Mesenchymal stem cell (in vitro differentiated cells and primary cell): ENCODE measurements around the gene HOXC4.

Source experiments
- DNase-seq: peaks from one replicate; pipeline ENCODE4 v3.0.0-alpha.2; 2013
- H2AFZ ChIP-seq: one replicate; pipeline ENCODE4 v1.6.1; 2013; ENCODE audit warnings: low read depth, mild to moderate bottlenecking, control low read depth, inconsistent platforms, low read length, moderate library complexity
- H2AK5ac ChIP-seq: 2 replicates; pipeline ENCODE4 v1.6.1; 2013; ENCODE audit warnings: low read length, moderate library complexity, mild to moderate bottlenecking, inconsistent platforms; ENCODE audit not compliant: severe bottlenecking
- H2BK120ac ChIP-seq: one replicate; pipeline ENCODE4 v1.6.1; 2013; ENCODE audit warnings: low read depth, mild to moderate bottlenecking, inconsistent platforms, low read length, moderate library complexity
- H2BK12ac ChIP-seq, 2 experiments: one replicate each; pipeline ENCODE4 v1.6.1; 2013; ENCODE audit warnings: inconsistent platforms in 2 of 2, low read length in 2 of 2, mild to moderate bottlenecking in 2 of 2, moderate library complexity in 2 of 2, control low read depth in 1 of 2
- H2BK15ac ChIP-seq: one replicate; pipeline ENCODE4 v1.6.1; 2013; ENCODE audit warnings: mild to moderate bottlenecking, low read depth, inconsistent platforms; ENCODE audit not compliant: poor library complexity, severe bottlenecking
- H2BK5ac ChIP-seq: 2 replicates; pipeline ENCODE4 v1.6.1; 2013; ENCODE audit warnings: low read depth, mild to moderate bottlenecking, low read length, control low read depth, inconsistent platforms; ENCODE audit not compliant: poor library complexity, severe bottlenecking
- H3K14ac ChIP-seq, 2 experiments: one replicate each; pipeline ENCODE4 v1.6.1; 2013; ENCODE audit warnings: inconsistent platforms in 2 of 2, low read length in 2 of 2, control low read depth in 1 of 2, mild to moderate bottlenecking in 1 of 2, moderate library complexity in 1 of 2
- H3K18ac ChIP-seq, 2 experiments: one replicate each; pipeline ENCODE4 v1.6.1; 2013; ENCODE audit warnings: inconsistent platforms in 2 of 2, low read length in 2 of 2, control low read depth in 1 of 2, low read depth in 1 of 2, mild to moderate bottlenecking in 1 of 2
- H3K23ac ChIP-seq, 2 experiments: one replicate each; pipeline ENCODE4 v1.6.1; 2013; ENCODE audit warnings: inconsistent platforms in 2 of 2, low read length in 2 of 2, mild to moderate bottlenecking in 2 of 2, moderate library complexity in 2 of 2, control low read depth in 1 of 2
- H3K27ac ChIP-seq: 2 replicates; pipeline ENCODE4 v1.5.1; 2013; ENCODE audit warnings: mild to moderate bottlenecking, moderate library complexity, low read length, control low read depth, inconsistent platforms; ENCODE audit not compliant: poor library complexity, severe bottlenecking
- H3K27me3 ChIP-seq, 2 experiments: 2 replicates each; pipeline versions ENCODE4 v1.6.1 to v1.7.0; 2013; ENCODE audit warnings: low read length in 2 of 2, mild to moderate bottlenecking in 2 of 2, moderate library complexity in 2 of 2, control low read depth in 1 of 2, inconsistent platforms in 1 of 2; ENCODE audit not compliant: control insufficient read depth in 1 of 2, insufficient read depth in 1 of 2
- H3K36me3 ChIP-seq, 2 experiments: 2 replicates each; pipeline versions ENCODE4 v1.6.1 to v1.7.0; 2013; ENCODE audit warnings: low read length in 2 of 2, control low read depth in 1 of 2, inconsistent platforms in 1 of 2, low read depth in 1 of 2, mild to moderate bottlenecking in 1 of 2; ENCODE audit not compliant: insufficient read depth in 2 of 2, control insufficient read depth in 1 of 2
- H3K4ac ChIP-seq, 2 experiments: one replicate each; pipeline ENCODE4 v1.6.1; 2013; ENCODE audit warnings: inconsistent platforms in 2 of 2, low read length in 2 of 2, mild to moderate bottlenecking in 2 of 2, moderate library complexity in 2 of 2, control low read depth in 1 of 2, low read depth in 1 of 2
- H3K4me1 ChIP-seq: 2 replicates; pipeline ENCODE4 v1.6.1; 2013; ENCODE audit warnings: low read depth, low read length, control low read depth; ENCODE audit not compliant: control insufficient read depth, insufficient read depth
- H3K4me2 ChIP-seq: 2 replicates; pipeline ENCODE4 v1.6.1; 2013; ENCODE audit warnings: low read length, mild to moderate bottlenecking, inconsistent platforms; ENCODE audit not compliant: poor library complexity, severe bottlenecking
- H3K4me3 ChIP-seq, 2 experiments: 2 replicates each; pipeline versions ENCODE4 v1.5.1 to v1.7.0; 2013; ENCODE audit warnings: low read length in 2 of 2, mild to moderate bottlenecking in 2 of 2, control low read depth in 1 of 2, low read depth in 1 of 2; ENCODE audit not compliant: insufficient read depth in 1 of 2
- H3K79me1 ChIP-seq: replicated peaks from 2 replicates; pipeline ENCODE4 v1.6.1; 2013; ENCODE audit warnings: mild to moderate bottlenecking, control low read depth, low read length, inconsistent platforms; ENCODE audit not compliant: poor library complexity, severe bottlenecking
- H3K9ac ChIP-seq: 2 replicates; pipeline ENCODE4 v1.7.0; 2013; ENCODE audit warnings: mild to moderate bottlenecking, low read length, moderate library complexity
- H3K9me3 ChIP-seq: 2 replicates; pipeline ENCODE4 v1.7.0; 2013; ENCODE audit warnings: mild to moderate bottlenecking, low read length; ENCODE audit not compliant: control insufficient read depth
- H4K8ac ChIP-seq: one replicate; pipeline ENCODE4 v1.6.1; 2013; ENCODE audit warnings: inconsistent platforms, mild to moderate bottlenecking, low read length, moderate library complexity
- H4K91ac ChIP-seq: one replicate; pipeline ENCODE4 v1.6.1; 2013; ENCODE audit warnings: mild to moderate bottlenecking, low read length, inconsistent platforms
- WGBS: methylation state at CpG from one replicate; pipeline ENCODE4 v1.1.7; 2013; ENCODE audit warnings: mixed read lengths; 5-methylcytosine and 5-hydroxymethylcytosine counted together

HOXC4 gene

DNA sequence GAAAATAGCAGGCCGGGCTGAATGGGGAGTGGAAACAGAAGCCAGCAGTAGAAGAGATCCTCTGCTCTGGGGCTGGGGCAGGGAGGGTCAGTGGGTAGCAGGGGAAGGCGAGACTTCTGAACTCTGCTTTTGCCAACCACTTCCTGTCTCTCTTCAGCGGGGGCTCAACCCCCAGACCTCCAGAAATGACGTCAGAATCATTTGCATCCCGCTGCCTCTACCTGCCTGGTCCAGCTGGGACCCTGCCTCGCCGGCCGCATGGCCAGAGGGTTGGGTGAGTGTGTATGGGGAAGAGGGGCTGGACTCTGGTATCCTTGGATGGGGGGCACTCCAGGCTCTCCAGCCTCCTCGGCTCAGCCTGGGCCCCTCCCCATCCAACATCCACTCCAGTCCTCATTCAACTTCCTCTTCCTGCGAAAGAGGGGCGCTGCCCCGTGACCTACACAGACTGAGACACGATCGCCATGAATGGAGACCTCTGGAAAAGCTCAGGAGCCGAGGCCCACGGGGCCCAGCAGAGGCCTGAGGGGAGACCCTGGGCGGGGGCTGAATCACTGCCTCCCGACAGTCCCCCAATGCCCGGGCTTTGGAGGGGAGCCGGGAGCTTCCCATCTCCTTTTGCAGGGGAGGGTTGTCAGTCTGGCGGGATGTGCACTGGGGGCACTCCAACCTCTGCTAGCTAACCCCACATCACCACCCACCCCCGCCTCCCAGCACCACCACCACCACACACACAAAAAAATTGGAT is 458 bp upstream of the HOXC4 start:
- no peak for DNase-seq
- Histone ChIP-seq H3K18ac (no peak overlapping the region), H3K27me3 (peaks cover 0 to 21% of the 10 kb centered on the region in 2 experiments), H3K36me3 (peaks cover 21 to 34% of the 10 kb centered on the region in 2 experiments), H3K9me3 (no peaks in the 10 kb centered on the region), H3K4ac (no peak overlapping the region), H2BK120ac (no peak overlapping the region), H4K91ac (no peak overlapping the region), H2BK12ac (no peak overlapping the region), H2AFZ (no peak overlapping the region), H3K9ac (peak overlapping the region; percentile 89), H4K8ac (no peak overlapping the region), H3K79me1 (peaks cover 38% of the 10 kb centered on the region), H3K14ac (no peak overlapping the region), H3K4me1 (peaks cover 5% of the 10 kb centered on the region), H3K27ac (no peak overlapping the region), H2BK5ac (no peak overlapping the region), H2BK15ac (no peak overlapping the region), H3K4me3 (peak overlapping the region in 1 of 2 experiments; percentile 66), H3K4me2 (no peak overlapping the region), H3K23ac (no peak overlapping the region), H2AK5ac (no peak overlapping the region)
- 22% methylated on average over 10 of the region's 22 CpGs for WGBS

DNA sequence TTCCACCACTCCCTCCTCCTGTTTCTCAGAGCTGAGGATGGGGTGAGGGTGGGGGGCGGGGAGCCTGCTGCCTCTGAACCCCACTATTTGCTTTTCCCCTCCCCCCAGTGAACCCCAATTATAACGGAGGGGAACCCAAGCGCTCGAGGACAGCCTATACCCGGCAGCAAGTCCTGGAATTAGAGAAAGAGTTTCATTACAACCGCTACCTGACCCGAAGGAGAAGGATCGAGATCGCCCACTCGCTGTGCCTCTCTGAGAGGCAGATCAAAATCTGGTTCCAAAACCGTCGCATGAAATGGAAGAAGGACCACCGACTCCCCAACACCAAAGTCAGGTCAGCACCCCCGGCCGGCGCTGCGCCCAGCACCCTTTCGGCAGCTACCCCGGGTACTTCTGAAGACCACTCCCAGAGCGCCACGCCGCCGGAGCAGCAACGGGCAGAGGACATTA is 1.1 kb downstream of the HOXC4 start:
- no peaks in the 10 kb centered on the region for H3K9me3 ChIP-seq

DNA sequence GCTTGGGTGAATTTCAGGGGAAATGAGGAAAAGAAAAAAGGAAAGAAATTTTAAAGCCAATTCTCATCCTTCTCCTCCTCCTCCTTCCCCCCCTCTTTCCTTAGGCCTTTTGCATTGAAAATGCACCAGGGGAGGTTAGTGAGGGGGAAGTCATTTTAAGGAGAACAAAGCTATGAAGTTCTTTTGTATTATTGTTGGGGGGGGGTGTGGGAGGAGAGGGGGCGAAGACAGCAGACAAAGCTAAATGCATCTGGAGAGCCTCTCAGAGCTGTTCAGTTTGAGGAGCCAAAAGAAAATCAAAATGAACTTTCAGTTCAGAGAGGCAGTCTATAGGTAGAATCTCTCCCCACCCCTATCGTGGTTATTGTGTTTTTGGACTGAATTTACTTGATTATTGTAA is 1.9 kb downstream of the HOXC4 start:
- Histone ChIP-seq H3K18ac (no peak overlapping the region), H2AK5ac (no peak overlapping the region), H3K9me3 (no peaks in the 10 kb centered on the region), H3K9ac (no peak overlapping the region), H3K23ac (no peak overlapping the region), H3K27ac (no peak overlapping the region), H2AFZ (no peak overlapping the region), H3K36me3 (peaks cover 28 to 34% of the 10 kb centered on the region in 2 experiments), H3K4me2 (no peak overlapping the region), H3K4ac (no peak overlapping the region), H3K4me1 (peaks cover 7% of the 10 kb centered on the region), H2BK15ac (no peak overlapping the region), H4K91ac (no peak overlapping the region), H3K79me1 (peaks cover 32% of the 10 kb centered on the region), H2BK12ac (no peak overlapping the region), H3K27me3 (peaks cover 0 to 13% of the 10 kb centered on the region in 2 experiments), H2BK120ac (no peak overlapping the region), H2BK5ac (no peak overlapping the region), H4K8ac (no peak overlapping the region), H3K14ac (no peak overlapping the region), H3K4me3 (no peak overlapping the region)
- no peak for DNase-seq
- 63% methylated on average over 1 of the region's 2 CpGs for WGBS

More for the DNA sequence above, 1.1 kb downstream of the HOXC4 start:
- peaks cover 5% of the 10 kb centered on the region for H3K4me1 ChIP-seq
- no peak overlapping the region for H3K4me3 ChIP-seq
- H3K23ac ChIP-seq: no peak overlapping the region
- no peak overlapping the region for H3K4me2 ChIP-seq
- H3K18ac ChIP-seq: no peak overlapping the region
- peaks cover 37% of the 10 kb centered on the region for H3K79me1 ChIP-seq
- peaks cover 24 to 34% of the 10 kb centered on the region in 2 experiments for H3K36me3 ChIP-seq
- no peak overlapping the region for H3K14ac ChIP-seq
- no peak overlapping the region for H2AK5ac ChIP-seq
- no peak for DNase-seq
- no peak overlapping the region for H4K91ac ChIP-seq
- H3K9ac ChIP-seq: no peak overlapping the region
- 42% methylated on average over 24 of the region's 24 CpGs for WGBS
- no peak overlapping the region for H3K4ac ChIP-seq
- no peak overlapping the region for H2BK5ac ChIP-seq
- no peak overlapping the region for H2BK15ac ChIP-seq
- no peak overlapping the region for H2BK120ac ChIP-seq
- H3K27me3 ChIP-seq: peaks cover 0 to 20% of the 10 kb centered on the region in 2 experiments
- H2AFZ ChIP-seq: no peak overlapping the region
- no peak overlapping the region for H2BK12ac ChIP-seq
- no peak overlapping the region for H4K8ac ChIP-seq
- no peak overlapping the region for H3K27ac ChIP-seq

DNA sequence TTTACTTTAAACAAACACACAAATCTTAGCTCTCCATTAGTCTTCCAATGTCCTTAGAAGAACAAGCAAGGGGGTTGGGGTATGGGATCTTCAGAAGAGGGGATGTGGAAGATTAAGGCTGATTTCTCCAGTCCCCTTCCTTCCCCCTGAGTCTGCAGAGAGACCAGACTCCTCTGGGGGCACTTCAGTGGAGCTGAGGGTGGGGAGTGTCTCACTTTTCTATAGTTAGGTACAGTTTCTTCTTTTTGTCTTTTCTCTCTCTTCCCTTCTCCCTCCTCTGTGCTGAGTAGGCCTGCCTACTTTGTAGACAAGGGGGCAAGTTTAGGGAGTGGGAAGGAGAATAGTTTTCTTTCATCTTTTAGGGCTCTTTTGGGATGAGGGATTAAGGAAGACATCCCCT is 2.5 kb downstream of the HOXC4 start:
- Histone ChIP-seq H3K9ac (no peak overlapping the region), H3K4ac (no peak overlapping the region), H3K23ac (no peak overlapping the region), H2AFZ (no peak overlapping the region), H3K4me2 (no peak overlapping the region), H3K27ac (no peak overlapping the region), H2BK12ac (no peak overlapping the region), H3K27me3 (peaks cover 0 to 14% of the 10 kb centered on the region in 2 experiments), H2BK5ac (no peak overlapping the region), H2AK5ac (no peak overlapping the region), H2BK120ac (no peak overlapping the region), H4K8ac (no peak overlapping the region), H4K91ac (no peak overlapping the region), H3K14ac (no peak overlapping the region), H2BK15ac (no peak overlapping the region), H3K4me1 (peaks cover 7% of the 10 kb centered on the region), H3K36me3 (peaks cover 28 to 34% of the 10 kb centered on the region in 2 experiments), H3K9me3 (no peaks in the 10 kb centered on the region), H3K4me3 (no peak overlapping the region), H3K18ac (no peak overlapping the region), H3K79me1 (peaks cover 29% of the 10 kb centered on the region)
- DNase-seq: no peak
